Measurements from ENCODE around the gene NUP205.
"Not testable (repeated sequence)": the region's sequence is repeated elsewhere in the genome, so short reads cannot be mapped to it uniquely, and the experiment has no call there.

NUP205 gene

DNA sequence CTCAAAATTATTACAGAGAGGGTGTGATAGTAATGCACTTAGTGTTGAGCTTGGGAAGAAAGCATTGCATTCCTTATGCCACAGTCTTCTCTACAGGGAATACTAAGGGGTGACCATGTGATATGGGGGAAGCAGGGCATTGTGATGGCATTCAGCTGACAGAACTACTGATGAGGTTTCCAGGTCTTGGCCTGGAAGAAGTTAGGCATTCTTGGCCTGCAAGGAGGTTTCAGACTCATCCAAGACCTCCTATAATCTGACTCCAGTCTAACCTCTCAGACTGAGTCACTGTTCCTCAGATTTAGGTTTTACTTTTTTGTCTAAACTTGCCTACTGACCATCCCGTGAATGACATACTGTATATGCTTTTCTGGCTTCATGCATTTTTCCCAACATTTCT lies 112.5 kb downstream of the NUP205 start:
- no peak for DNase-seq

DNA sequence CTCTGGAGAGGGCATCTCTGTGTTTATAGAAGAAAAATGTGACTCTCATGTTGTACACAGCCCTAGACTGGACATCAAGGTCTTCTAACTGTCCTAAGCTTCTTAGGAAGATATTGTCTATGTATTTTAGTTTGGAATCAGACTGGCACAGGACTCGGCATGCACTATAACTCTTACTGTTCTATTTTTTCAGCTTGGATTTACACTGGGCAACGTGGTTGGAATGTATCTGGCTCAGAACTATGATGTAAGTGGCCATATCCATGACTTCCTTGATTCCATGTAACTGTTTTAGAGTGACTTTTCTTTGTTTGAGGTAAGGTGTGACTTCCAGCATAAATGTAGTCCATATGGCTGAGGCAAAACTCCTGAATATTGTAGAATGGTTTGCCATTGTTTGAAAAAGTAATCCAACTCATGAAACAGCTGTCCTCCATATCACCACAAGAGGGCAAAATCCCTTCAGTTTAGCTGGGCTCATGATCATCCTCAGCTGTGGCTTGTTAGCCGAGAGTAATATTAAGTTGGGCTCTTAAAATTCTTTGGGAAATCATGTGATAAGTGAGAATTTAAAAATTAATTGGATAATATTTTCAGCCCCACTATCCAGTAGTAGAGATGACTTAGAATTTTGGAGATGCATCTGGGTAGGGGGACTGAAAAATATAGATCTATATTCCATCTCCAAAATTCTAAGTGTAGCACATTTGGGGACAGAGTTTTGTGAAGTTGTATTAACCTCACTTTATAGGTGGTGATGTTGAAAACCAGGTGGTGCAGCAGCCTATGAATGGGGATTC lies 115.0 kb downstream of the NUP205 start:
- peak; percentile 67 to 83 for DNase-seq

DNA sequence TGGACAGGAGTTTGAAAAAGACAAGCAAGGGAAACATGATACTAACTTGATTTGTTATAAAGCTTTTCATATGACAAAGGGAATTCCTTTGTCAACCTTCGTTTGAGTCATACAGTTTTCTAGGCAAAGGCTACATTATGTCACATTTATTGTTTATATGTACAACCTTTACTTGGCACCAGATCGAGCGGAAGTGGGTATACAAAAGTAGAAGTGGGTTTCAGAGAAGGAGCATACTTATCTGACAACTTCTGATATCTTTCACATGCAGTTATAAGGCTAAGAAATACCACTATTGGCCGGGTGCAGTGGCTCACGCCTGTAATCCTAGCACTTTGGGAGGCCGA lies 115.6 kb downstream of the NUP205 start:
- DNase-seq = no peak

DNA sequence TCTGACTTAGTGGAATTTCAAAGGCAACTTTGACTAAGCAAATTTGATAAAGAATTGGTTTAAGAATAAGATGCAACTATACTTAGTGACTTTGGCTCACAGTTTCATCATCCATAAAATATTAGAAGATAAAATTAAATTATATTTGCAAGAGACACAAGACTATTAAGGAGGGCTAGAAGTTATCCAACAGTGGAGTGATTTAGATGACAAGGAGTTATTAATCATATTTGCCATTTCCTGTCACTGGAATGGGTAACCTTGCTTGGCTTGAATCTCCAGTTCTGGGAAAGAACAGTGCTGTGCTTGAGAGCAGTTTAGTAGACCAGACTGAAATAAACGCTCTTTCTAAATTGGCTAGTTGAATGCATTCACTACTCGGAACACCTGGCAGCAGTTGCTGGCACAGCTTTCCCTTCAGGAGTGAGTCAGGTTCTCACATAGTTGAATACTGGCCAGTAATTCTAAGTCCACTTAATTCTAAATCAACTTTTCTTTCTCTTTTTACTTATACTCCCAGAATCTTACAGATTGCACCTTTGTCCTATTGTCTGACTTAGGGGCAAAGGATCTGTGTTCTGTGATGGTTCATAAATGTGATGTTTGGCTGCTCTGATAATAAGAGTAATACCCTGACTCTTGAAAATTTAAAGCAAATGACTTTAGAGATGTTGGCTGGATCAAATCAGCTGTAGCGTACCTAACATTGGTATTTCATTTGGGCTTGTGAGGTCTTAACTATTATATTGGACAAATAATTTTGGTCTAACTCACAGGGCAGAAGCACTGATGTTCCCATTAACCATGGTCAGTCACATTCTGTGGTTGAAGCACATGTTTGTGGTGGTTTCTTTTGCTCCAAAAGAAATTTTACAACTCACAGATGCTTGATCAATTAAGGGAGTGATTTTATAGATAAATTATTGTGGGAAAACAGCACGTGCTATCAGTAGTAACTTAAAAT lies 121.2 kb downstream of the NUP205 start:
- peak; percentile 34 to 87 for DNase-seq

GRCh38 chr7:135681762-135682161 lies 124.0 kb downstream of the NUP205 start:
- no peak for DNase-seq

- no peak for DNase-seq
Observed at GRCh38 chr7:135682191-135682590, 124.5 kb downstream of the NUP205 start.

- no peak for DNase-seq
Observed at GRCh38 chr7:135683609-135684008, 125.9 kb downstream of the NUP205 start.

GRCh38 chr7:135684136-135684535 lies 126.4 kb downstream of the NUP205 start:
- no peak for DNase-seq

- no peak for DNase-seq
Observed at GRCh38 chr7:135684699-135685098, 127.0 kb downstream of the NUP205 start.

DNA sequence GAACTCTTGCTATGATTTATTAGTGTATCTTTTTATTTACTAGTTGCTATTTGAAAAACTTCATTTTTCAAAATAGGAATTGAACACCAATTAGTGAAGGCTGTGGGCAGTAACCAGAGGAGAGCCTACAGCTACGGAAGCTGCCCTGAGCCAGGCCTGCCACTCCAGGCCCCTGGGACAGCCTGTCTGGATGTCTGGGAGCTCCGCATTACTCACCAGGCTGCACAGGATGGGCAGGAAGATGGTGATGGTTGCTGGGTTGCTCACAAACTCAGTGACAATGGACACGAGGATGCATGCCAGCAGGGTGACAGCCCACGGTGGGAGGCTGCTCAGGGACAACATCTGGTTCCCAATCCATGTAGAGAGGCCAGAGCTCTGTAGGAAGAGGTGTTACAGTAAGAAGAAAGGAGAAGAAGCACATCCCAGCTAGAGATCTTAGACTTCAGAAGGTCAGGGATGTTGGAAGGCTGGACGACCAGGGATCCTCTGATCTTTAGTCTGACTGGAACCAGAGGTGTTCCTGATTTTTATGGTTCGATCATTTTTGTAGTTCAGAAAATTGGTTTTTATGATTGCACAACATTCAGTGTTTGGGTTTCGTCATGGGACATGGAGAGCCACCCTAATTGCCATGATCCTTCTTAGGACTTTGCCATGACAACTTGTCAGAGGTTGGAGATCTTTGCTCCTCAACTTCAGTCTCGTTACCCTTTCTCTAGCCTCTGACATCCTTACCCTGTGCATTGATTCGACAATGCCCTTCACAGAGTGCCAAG lies 127.8 kb downstream of the NUP205 start:
- no peak for DNase-seq

DNA sequence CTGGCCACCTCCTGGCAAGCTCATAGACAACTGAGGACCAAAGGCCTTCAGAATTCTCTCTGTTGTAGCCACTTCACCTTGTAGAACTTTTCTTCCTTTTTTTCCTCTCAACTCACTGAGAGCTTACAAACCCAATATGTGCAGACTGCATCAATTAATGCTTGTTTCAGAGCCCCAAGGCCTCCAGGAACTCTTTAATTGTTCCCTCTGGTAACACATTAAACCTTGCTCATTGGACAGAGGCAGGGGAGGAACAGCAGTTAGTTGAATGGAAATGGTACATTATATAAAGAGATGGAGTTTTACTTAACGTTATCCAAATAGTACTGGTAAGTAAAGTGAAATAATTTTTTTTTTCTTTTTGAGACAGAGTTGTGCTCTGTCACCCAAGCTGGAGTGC lies 129.7 kb downstream of the NUP205 start:
- no peak for DNase-seq

GRCh38 chr7:135690566-135690965 lies 132.8 kb downstream of the NUP205 start:
- no peak for DNase-seq

DNA sequence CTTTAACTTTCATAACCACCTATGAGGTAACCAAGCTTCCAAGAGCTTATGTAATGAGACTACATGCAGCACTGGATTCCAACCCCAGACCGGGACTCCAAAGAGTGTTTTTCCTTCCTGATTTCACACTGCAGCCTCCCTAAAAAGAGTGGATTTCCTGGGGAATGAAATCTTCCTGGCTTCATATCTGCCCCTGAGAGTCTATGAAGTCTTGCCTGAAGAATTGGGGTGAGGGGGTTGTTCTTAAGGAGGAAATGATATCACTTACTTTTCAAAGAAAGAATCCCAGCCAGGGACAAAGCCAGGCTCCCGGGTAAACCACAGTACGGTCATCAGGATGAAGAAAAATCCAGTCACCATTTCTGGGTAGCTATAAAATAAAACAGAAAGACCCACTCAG lies 134.3 kb downstream of the NUP205 start:
- DNase-seq = no peak

GRCh38 chr7:135692606-135693005 lies 134.9 kb downstream of the NUP205 start:
- DNase-seq = not testable (repeated sequence)

GRCh38 chr7:135693558-135693957 lies 135.8 kb downstream of the NUP205 start:
- no peak for DNase-seq

GRCh38 chr7:135697276-135698049 lies 139.7 kb downstream of the NUP205 start:
- no peak for DNase-seq
